Measurements from ENCODE around the gene KDM8.
A peak's percentile ranks its signal among the peaks of the same experiment; 100 is the strongest.
"Not testable (repeated sequence)": the region's sequence is repeated elsewhere in the genome, so short reads cannot be mapped to it uniquely, and the experiment has no call there.

The KDM8 gene

GRCh38 chr16:27258241-27258734 lies 55.0 kb downstream of the KDM8 start:
- Histone ChIP-seq H3K36me3 (ENCODE audit: control insufficient read depth, insufficient read depth, low read length) (peaks cover 15% of the 10 kb centered on the region; the same call in 1 of the 2 replicates), H3K27ac (ENCODE audit: low read depth, low read length) (no peak overlapping the region), H3K9me3 (ENCODE audit: control insufficient read depth, insufficient read depth, low read depth, low read length) (no peaks in the 10 kb centered on the region), H3K4me3 (ENCODE audit: low read depth, low read length) (no peak overlapping the region), H3K4me1 (ENCODE audit: control insufficient read depth, insufficient read depth, low read length) (peaks cover 5% of the 10 kb centered on the region), H3K9ac (ENCODE audit: low read length) (no peak overlapping the region), H3K27me3 (ENCODE audit: control insufficient read depth, insufficient read depth, low read length) (no peaks in the 10 kb centered on the region)

- H3K27me3 ChIP-seq (ENCODE audit: control insufficient read depth, insufficient read depth, low read length), result no peaks in the 10 kb centered on the region
- H3K9me3 ChIP-seq (ENCODE audit: control insufficient read depth, insufficient read depth, low read depth, low read length), result no peaks in the 10 kb centered on the region
- H3K4me3 ChIP-seq (ENCODE audit: low read depth, low read length), result no peak overlapping the region
- no peak overlapping the region for H3K9ac ChIP-seq (ENCODE audit: low read length)
- no peak overlapping the region for H3K27ac ChIP-seq (ENCODE audit: low read depth, low read length)
- H3K4me1 ChIP-seq (ENCODE audit: control insufficient read depth, insufficient read depth, low read length), result peaks cover 5% of the 10 kb centered on the region
- peaks cover 15% of the 10 kb centered on the region; the same call in 1 of the 2 replicates for H3K36me3 ChIP-seq (ENCODE audit: control insufficient read depth, insufficient read depth, low read length)
Measured at GRCh38 chr16:27259710-27260109, 56.4 kb downstream of the KDM8 start.

DNA sequence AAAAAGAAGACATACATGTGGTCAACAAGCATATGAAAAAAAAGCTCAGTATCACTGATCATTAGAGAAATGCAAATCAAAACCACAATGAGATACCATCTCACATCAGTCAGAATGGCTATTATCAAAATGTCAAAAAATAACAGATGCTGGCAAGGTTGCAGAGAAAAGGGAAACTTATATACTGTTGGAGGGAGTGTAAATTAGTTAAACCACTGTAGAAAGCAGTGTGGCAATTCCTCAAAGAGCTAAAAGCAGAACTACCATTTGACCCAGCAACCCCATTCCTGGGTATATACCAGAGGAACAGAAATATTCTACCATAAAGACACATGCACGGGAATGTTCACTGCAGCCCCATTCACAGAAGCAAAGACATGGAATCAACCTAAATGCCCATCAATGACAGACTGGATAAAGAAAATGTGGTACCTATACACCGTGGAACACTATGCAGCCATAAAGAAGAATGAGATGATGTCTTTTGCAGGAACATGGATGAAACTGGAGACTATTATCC lies 59.6 kb downstream of the KDM8 start:
- H3K4me3 ChIP-seq (ENCODE audit: low read depth, low read length); H3K9ac ChIP-seq (ENCODE audit: low read length); H3K27me3 ChIP-seq (ENCODE audit: control insufficient read depth, insufficient read depth, low read length); H3K9me3 ChIP-seq (ENCODE audit: control insufficient read depth, insufficient read depth, low read depth, low read length); H3K4me1 ChIP-seq (ENCODE audit: control insufficient read depth, insufficient read depth, low read length); H3K36me3 ChIP-seq (ENCODE audit: control insufficient read depth, insufficient read depth, low read length); H3K27ac ChIP-seq (ENCODE audit: low read depth, low read length): not testable (repeated sequence)

GRCh38 chr16:27264151-27264550 lies 60.8 kb downstream of the KDM8 start:
- Histone ChIP-seq H3K27ac (ENCODE audit: low read depth, low read length) (no peak overlapping the region), H3K4me1 (ENCODE audit: control insufficient read depth, insufficient read depth, low read length) (peaks cover 2% of the 10 kb centered on the region; the same call in 1 of the 2 replicates), H3K36me3 (ENCODE audit: control insufficient read depth, insufficient read depth, low read length) (no peaks in the 10 kb centered on the region), H3K4me3 (ENCODE audit: low read depth, low read length) (no peak overlapping the region), H3K27me3 (ENCODE audit: control insufficient read depth, insufficient read depth, low read length) (no peaks in the 10 kb centered on the region), H3K9me3 (ENCODE audit: control insufficient read depth, insufficient read depth, low read depth, low read length) (no peaks in the 10 kb centered on the region), H3K9ac (ENCODE audit: low read length) (no peak overlapping the region)

GRCh38 chr16:27265982-27266381 lies 62.7 kb downstream of the KDM8 start:
- H3K4me3 ChIP-seq (ENCODE audit: low read depth, low read length), result no peak overlapping the region
- no peaks in the 10 kb centered on the region for H3K9me3 ChIP-seq (ENCODE audit: control insufficient read depth, insufficient read depth, low read depth, low read length)
- no peaks in the 10 kb centered on the region for H3K36me3 ChIP-seq (ENCODE audit: control insufficient read depth, insufficient read depth, low read length)
- no peak overlapping the region for H3K9ac ChIP-seq (ENCODE audit: low read length)
- H3K27ac ChIP-seq (ENCODE audit: low read depth, low read length), result no peak overlapping the region
- no peaks in the 10 kb centered on the region for H3K27me3 ChIP-seq (ENCODE audit: control insufficient read depth, insufficient read depth, low read length)
- peaks cover 2% of the 10 kb centered on the region; the same call in 1 of the 2 replicates for H3K4me1 ChIP-seq (ENCODE audit: control insufficient read depth, insufficient read depth, low read length)

DNA sequence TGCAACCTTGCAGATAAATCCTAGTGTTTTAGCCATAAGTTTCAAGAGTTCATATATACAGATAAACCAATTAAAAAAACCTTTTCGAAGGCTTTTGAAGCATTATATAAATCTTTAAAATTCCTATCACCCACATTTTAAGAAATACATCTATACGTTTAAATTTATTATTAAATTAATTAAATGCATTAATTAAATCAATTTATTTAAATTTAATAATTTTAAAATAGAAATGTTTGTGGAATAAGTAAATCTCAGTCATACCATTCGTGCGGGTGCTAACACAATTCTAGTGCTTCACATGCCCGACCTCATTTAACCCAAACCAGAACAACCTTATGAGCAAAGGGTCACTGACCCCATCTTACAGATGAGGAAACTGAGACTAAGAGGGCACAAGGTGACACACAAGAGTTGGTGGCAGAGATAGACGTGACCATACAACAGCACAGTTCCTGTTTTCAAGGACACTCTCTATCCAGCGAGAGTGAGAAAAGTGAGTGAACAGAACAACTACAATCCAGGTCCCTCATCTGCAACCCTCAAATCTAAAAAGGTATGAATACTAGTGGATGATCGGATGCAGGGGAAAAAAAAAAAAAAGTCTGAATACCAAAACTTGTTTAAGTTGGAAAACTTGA lies 63.8 kb downstream of the KDM8 start:
- Histone ChIP-seq H3K27ac (ENCODE audit: low read depth, low read length) (no peak overlapping the region), H3K4me3 (ENCODE audit: low read depth, low read length) (no peak overlapping the region), H3K9me3 (ENCODE audit: control insufficient read depth, insufficient read depth, low read depth, low read length) (no peaks in the 10 kb centered on the region), H3K36me3 (ENCODE audit: control insufficient read depth, insufficient read depth, low read length) (no peaks in the 10 kb centered on the region), H3K4me1 (ENCODE audit: control insufficient read depth, insufficient read depth, low read length) (peaks cover 5% of the 10 kb centered on the region; the same call in 1 of the 2 replicates), H3K27me3 (ENCODE audit: control insufficient read depth, insufficient read depth, low read length) (no peaks in the 10 kb centered on the region), H3K9ac (ENCODE audit: low read length) (no peak overlapping the region)

- Histone ChIP-seq H3K36me3 (ENCODE audit: control insufficient read depth, insufficient read depth, low read length) (no peaks in the 10 kb centered on the region), H3K4me1 (ENCODE audit: control insufficient read depth, insufficient read depth, low read length) (0 out of 2 replicates have a peak, but pooled peaks cover 5% of the 10 kb centered on the region), H3K9me3 (ENCODE audit: control insufficient read depth, insufficient read depth, low read depth, low read length) (no peaks in the 10 kb centered on the region), H3K27ac (ENCODE audit: low read depth, low read length) (peak within 1 kb of the TSS; percentile 7; the same call in 1 of the 2 replicates), H3K27me3 (ENCODE audit: control insufficient read depth, insufficient read depth, low read length) (no peaks in the 10 kb centered on the region), H3K4me3 (ENCODE audit: low read depth, low read length) (peak within 1 kb of the TSS; percentile 71), H3K9ac (ENCODE audit: low read length) (peak within 1 kb of the TSS; percentile 29)
Measured at GRCh38 chr16:27268376-27269299, 65.3 kb downstream of the KDM8 start, which contains the start of gene NSMCE1. Gene NSMCE1, minus strand, starts transcription at chr16:27268772. Its CDS starts 11,202 bp downstream, at chr16:27257570.

- H3K27ac ChIP-seq (ENCODE audit: low read depth, low read length), result no peak overlapping the region
Measured at GRCh38 chr16:27269300-27270150, 66.2 kb downstream of the KDM8 start.

GRCh38 chr16:27270349-27270748 lies 67.0 kb downstream of the KDM8 start:
- Histone ChIP-seq H3K27ac (ENCODE audit: low read depth, low read length) (no peak overlapping the region), H3K9me3 (ENCODE audit: control insufficient read depth, insufficient read depth, low read depth, low read length) (no peaks in the 10 kb centered on the region), H3K4me3 (ENCODE audit: low read depth, low read length) (no peak overlapping the region), H3K4me1 (ENCODE audit: control insufficient read depth, insufficient read depth, low read length) (0 out of 2 replicates have a peak, but pooled peaks cover 5% of the 10 kb centered on the region), H3K9ac (ENCODE audit: low read length) (no peak overlapping the region), H3K27me3 (ENCODE audit: control insufficient read depth, insufficient read depth, low read length) (no peaks in the 10 kb centered on the region), H3K36me3 (ENCODE audit: control insufficient read depth, insufficient read depth, low read length) (no peaks in the 10 kb centered on the region)

More at GRCh38 chr16:27269300-27270150, 66.2 kb downstream of the KDM8 start:
- H3K9me3 ChIP-seq (ENCODE audit: control insufficient read depth, insufficient read depth, low read depth, low read length), result no peaks in the 10 kb centered on the region
- H3K4me3 ChIP-seq (ENCODE audit: low read depth, low read length), result peak overlapping the region; percentile 71; the same call in 1 of the 2 replicates
- H3K9ac ChIP-seq (ENCODE audit: low read length), result no peak overlapping the region
- H3K27me3 ChIP-seq (ENCODE audit: control insufficient read depth, insufficient read depth, low read length), result no peaks in the 10 kb centered on the region
- 0 out of 2 replicates have a peak, but pooled peaks cover 5% of the 10 kb centered on the region for H3K4me1 ChIP-seq (ENCODE audit: control insufficient read depth, insufficient read depth, low read length)
- no peaks in the 10 kb centered on the region for H3K36me3 ChIP-seq (ENCODE audit: control insufficient read depth, insufficient read depth, low read length)

Measured in HUES6 (cell line).